ENCODE results near the gene CLOCK. TPM values are rescaled to one million over a fixed set of nuclear protein-coding genes. Genes with fewer than 3 reads are reported as not detected.

The CLOCK gene
- total RNA-seq, 1 experiment from 2014 or later, result 24.9 TPM

DNA sequence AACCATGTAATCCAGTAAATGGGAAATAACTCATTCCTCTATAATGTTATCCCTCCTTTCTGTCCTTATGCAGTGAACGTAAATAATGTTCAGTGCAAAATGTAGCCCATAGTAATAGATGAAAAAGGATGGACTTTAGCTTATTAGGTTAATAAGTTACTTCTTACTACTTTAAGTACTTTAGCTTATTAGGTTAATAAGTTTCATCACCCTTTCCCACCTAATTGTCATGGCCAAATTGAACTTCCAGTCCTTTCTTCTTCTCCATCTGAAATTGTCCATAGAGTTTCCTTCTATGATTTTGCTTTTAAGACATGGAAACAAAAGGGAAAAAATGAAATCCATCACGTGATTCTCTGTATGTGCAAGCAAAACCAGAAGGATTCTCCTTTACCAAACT lies 166.1 kb downstream of the CLOCK start:
- no peak for DNase-seq (ENCODE audit: low read depth, low spot score)
- peaks cover 14% of the 10 kb centered on the region for H3K4me1 ChIP-seq (ENCODE audit: control insufficient read depth, insufficient read depth, low read length)
- H3K27me3 ChIP-seq (ENCODE audit: control insufficient read depth, insufficient read depth, low read length), result no peaks in the 10 kb centered on the region
- H3K9me3 ChIP-seq (ENCODE audit: control insufficient read depth, insufficient read depth, low read depth, low read length), result no peaks in the 10 kb centered on the region
- CTCF ChIA-PET, result no interaction called here
- in situ Hi-C loops (cut with HindIII; ENCODE audit: low pct_unique_long_range_greater_than_20kb, low sequenced_read_pairs), result no loop called here
- POLR2A ChIA-PET, result no interaction called here
- H3K27ac ChIP-seq (ENCODE audit: low read length), result no peak overlapping the region
- no peaks in the 10 kb centered on the region for H3K36me3 ChIP-seq (ENCODE audit: control insufficient read depth, insufficient read depth, low read length)
- ATAC-seq, result no peak
- no peak overlapping the region for H3K4me3 ChIP-seq (ENCODE audit: low read depth in 2 of 2, low read length in 2 of 2)
- intact Hi-C loops (cut with micrococcal nuclease; ENCODE audit: unreplicated experiment), result no loop called here
- no TSS peak for BruUV-seq (replicated peaks)
- no peak for TF ChIP-seq TCF7L2 (IDR thresholded peaks at IDR 0.05; ENCODE audit: low read depth, low read length)
- TF ChIP-seq, protein P1, sequence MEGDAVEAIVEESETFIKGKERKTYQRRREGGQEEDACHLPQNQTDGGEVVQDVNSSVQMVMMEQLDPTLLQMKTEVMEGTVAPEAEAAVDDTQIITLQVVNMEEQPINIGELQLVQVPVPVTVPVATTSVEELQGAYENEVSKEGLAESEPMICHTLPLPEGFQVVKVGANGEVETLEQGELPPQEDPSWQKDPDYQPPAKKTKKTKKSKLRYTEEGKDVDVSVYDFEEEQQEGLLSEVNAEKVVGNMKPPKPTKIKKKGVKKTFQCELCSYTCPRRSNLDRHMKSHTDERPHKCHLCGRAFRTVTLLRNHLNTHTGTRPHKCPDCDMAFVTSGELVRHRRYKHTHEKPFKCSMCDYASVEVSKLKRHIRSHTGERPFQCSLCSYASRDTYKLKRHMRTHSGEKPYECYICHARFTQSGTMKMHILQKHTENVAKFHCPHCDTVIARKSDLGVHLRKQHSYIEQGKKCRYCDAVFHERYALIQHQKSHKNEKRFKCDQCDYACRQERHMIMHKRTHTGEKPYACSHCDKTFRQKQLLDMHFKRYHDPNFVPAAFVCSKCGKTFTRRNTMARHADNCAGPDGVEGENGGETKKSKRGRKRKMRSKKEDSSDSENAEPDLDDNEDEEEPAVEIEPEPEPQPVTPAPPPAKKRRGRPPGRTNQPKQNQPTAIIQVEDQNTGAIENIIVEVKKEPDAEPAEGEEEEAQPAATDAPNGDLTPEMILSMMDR (IDR thresholded peaks at IDR 0.05), result no peak
- TF ChIP-seq POLR2AphosphoS5 (IDR thresholded peaks at IDR 0.05; ENCODE audit: low read depth, low read length), result no peak
- no peak for TF ChIP-seq SIN3A (IDR thresholded peaks at IDR 0.05; ENCODE audit: borderline replicate concordance, insufficient read depth, low read depth, low read length)
- TF ChIP-seq, protein P2, sequence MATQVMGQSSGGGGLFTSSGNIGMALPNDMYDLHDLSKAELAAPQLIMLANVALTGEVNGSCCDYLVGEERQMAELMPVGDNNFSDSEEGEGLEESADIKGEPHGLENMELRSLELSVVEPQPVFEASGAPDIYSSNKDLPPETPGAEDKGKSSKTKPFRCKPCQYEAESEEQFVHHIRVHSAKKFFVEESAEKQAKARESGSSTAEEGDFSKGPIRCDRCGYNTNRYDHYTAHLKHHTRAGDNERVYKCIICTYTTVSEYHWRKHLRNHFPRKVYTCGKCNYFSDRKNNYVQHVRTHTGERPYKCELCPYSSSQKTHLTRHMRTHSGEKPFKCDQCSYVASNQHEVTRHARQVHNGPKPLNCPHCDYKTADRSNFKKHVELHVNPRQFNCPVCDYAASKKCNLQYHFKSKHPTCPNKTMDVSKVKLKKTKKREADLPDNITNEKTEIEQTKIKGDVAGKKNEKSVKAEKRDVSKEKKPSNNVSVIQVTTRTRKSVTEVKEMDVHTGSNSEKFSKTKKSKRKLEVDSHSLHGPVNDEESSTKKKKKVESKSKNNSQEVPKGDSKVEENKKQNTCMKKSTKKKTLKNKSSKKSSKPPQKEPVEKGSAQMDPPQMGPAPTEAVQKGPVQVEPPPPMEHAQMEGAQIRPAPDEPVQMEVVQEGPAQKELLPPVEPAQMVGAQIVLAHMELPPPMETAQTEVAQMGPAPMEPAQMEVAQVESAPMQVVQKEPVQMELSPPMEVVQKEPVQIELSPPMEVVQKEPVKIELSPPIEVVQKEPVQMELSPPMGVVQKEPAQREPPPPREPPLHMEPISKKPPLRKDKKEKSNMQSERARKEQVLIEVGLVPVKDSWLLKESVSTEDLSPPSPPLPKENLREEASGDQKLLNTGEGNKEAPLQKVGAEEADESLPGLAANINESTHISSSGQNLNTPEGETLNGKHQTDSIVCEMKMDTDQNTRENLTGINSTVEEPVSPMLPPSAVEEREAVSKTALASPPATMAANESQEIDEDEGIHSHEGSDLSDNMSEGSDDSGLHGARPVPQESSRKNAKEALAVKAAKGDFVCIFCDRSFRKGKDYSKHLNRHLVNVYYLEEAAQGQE (IDR thresholded peaks at IDR 0.05; ENCODE audit: insufficient read depth in 1 of 2, low read depth in 2 of 2, low read length in 1 of 2), result no peak

- TF ChIP-seq POLR2AphosphoS5 (IDR thresholded peaks at IDR 0.05; ENCODE audit: low read depth, low read length) (no peak), TCF7L2 (IDR thresholded peaks at IDR 0.05; ENCODE audit: low read depth, low read length) (no peak), SIN3A (IDR thresholded peaks at IDR 0.05; ENCODE audit: borderline replicate concordance, insufficient read depth, low read depth, low read length) (no peak)
- TF ChIP-seq, protein P2 (IDR thresholded peaks at IDR 0.05; ENCODE audit: insufficient read depth in 1 of 2, low read depth in 2 of 2, low read length in 1 of 2), result no peak
- TF ChIP-seq, protein P1 (IDR thresholded peaks at IDR 0.05), result no peak
- H3K27me3 ChIP-seq (ENCODE audit: control insufficient read depth, insufficient read depth, low read length), result no peaks in the 10 kb centered on the region
- peak overlapping the region in 1 of 2 experiments; percentile 14; a peak in 1 of 4 replicates for H3K4me3 ChIP-seq (ENCODE audit: low read depth in 2 of 2, low read length in 2 of 2)
- H3K27ac ChIP-seq (ENCODE audit: low read length), result peak overlapping the region; percentile 26; the same call in 1 of the 2 replicates
- H3K9me3 ChIP-seq (ENCODE audit: control insufficient read depth, insufficient read depth, low read depth, low read length), result no peaks in the 10 kb centered on the region
- ATAC-seq, result peak; percentile 81
- POLR2A ChIA-PET, result no interaction called here
- intact Hi-C loops (cut with micrococcal nuclease; ENCODE audit: unreplicated experiment), result no loop called here
- BruUV-seq (replicated peaks), result no TSS peak
- H3K4me1 ChIP-seq (ENCODE audit: control insufficient read depth, insufficient read depth, low read length), result peaks cover 12% of the 10 kb centered on the region
- CTCF ChIA-PET, result no interaction called here
- in situ Hi-C loops (cut with HindIII; ENCODE audit: low pct_unique_long_range_greater_than_20kb, low sequenced_read_pairs), result no loop called here
- H3K36me3 ChIP-seq (ENCODE audit: control insufficient read depth, insufficient read depth, low read length), result no peaks in the 10 kb centered on the region
- no peak for DNase-seq (ENCODE audit: low read depth, low spot score)
Observed at GRCh38 chr4:55378617-55379467, 167.9 kb downstream of the CLOCK start.

All from Panc1 (cell line).